ENCODE results near the gene LRFN2.

- TF ChIP-seq REST (IDR thresholded peaks at IDR 0.05; ENCODE audit: unreplicated experiment) (no peak), JUNB (IDR thresholded peaks at IDR 0.05; ENCODE audit: unreplicated experiment) (no peak), POLR2AphosphoS5 (IDR thresholded peaks at IDR 0.05; ENCODE audit: low read depth) (no peak), EZH2 (IDR thresholded peaks at IDR 0.05; ENCODE audit: low read depth, unreplicated experiment) (no peak), EZH2phosphoT487 (IDR thresholded peaks at IDR 0.05; ENCODE audit: unreplicated experiment) (no peak), CREB1 (CRISPR knock-in tag; IDR thresholded peaks at IDR 0.05; ENCODE audit: low read depth) (no peak), ZNF331 (CRISPR knock-in tag; IDR thresholded peaks at IDR 0.05; ENCODE audit: low read depth) (no peak)
- TF ChIP-seq, protein P1, sequence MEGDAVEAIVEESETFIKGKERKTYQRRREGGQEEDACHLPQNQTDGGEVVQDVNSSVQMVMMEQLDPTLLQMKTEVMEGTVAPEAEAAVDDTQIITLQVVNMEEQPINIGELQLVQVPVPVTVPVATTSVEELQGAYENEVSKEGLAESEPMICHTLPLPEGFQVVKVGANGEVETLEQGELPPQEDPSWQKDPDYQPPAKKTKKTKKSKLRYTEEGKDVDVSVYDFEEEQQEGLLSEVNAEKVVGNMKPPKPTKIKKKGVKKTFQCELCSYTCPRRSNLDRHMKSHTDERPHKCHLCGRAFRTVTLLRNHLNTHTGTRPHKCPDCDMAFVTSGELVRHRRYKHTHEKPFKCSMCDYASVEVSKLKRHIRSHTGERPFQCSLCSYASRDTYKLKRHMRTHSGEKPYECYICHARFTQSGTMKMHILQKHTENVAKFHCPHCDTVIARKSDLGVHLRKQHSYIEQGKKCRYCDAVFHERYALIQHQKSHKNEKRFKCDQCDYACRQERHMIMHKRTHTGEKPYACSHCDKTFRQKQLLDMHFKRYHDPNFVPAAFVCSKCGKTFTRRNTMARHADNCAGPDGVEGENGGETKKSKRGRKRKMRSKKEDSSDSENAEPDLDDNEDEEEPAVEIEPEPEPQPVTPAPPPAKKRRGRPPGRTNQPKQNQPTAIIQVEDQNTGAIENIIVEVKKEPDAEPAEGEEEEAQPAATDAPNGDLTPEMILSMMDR (conservative IDR thresholded peaks at IDR 0.05; ENCODE audit: low read depth in 2 of 2), result no peak
- TF ChIP-seq, protein P2, sequence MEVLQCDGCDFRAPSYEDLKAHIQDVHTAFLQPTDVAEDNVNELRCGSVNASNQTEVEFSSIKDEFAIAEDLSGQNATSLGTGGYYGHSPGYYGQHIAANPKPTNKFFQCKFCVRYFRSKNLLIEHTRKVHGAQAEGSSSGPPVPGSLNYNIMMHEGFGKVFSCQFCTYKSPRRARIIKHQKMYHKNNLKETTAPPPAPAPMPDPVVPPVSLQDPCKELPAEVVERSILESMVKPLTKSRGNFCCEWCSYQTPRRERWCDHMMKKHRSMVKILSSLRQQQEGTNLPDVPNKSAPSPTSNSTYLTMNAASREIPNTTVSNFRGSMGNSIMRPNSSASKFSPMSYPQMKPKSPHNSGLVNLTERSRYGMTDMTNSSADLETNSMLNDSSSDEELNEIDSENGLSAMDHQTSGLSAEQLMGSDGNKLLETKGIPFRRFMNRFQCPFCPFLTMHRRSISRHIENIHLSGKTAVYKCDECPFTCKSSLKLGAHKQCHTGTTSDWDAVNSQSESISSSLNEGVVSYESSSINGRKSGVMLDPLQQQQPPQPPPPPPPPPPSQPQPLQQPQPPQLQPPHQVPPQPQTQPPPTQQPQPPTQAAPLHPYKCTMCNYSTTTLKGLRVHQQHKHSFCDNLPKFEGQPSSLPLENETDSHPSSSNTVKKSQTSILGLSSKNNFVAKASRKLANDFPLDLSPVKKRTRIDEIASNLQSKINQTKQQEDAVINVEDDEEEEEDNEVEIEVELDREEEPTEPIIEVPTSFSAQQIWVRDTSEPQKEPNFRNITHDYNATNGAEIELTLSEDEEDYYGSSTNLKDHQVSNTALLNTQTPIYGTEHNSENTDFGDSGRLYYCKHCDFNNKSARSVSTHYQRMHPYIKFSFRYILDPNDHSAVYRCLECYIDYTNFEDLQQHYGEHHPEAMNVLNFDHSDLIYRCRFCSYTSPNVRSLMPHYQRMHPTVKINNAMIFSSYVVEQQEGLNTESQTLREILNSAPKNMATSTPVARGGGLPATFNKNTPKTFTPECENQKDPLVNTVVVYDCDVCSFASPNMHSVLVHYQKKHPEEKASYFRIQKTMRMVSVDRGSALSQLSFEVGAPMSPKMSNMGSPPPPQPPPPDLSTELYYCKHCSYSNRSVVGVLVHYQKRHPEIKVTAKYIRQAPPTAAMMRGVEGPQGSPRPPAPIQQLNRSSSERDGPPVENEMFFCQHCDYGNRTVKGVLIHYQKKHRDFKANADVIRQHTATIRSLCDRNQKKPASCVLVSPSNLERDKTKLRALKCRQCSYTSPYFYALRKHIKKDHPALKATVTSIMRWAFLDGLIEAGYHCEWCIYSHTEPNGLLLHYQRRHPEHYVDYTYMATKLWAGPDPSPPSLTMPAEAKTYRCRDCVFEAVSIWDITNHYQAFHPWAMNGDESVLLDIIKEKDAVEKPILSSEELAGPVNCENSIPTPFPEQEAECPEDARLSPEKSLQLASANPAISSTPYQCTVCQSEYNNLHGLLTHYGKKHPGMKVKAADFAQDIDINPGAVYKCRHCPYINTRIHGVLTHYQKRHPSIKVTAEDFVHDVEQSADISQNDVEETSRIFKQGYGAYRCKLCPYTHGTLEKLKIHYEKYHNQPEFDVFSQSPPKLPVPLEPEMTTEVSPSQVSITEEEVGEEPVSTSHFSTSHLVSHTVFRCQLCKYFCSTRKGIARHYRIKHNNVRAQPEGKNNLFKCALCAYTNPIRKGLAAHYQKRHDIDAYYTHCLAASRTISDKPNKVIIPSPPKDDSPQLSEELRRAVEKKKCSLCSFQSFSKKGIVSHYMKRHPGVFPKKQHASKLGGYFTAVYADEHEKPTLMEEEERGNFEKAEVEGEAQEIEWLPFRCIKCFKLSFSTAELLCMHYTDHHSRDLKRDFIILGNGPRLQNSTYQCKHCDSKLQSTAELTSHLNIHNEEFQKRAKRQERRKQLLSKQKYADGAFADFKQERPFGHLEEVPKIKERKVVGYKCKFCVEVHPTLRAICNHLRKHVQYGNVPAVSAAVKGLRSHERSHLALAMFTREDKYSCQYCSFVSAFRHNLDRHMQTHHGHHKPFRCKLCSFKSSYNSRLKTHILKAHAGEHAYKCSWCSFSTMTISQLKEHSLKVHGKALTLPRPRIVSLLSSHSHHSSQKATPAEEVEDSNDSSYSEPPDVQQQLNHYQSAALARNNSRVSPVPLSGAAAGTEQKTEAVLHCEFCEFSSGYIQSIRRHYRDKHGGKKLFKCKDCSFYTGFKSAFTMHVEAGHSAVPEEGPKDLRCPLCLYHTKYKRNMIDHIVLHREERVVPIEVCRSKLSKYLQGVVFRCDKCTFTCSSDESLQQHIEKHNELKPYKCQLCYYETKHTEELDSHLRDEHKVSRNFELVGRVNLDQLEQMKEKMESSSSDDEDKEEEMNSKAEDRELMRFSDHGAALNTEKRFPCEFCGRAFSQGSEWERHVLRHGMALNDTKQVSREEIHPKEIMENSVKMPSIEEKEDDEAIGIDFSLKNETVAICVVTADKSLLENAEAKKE (CRISPR knock-in tag; IDR thresholded peaks at IDR 0.05), result no peak
- TF ChIP-seq, protein P3, sequence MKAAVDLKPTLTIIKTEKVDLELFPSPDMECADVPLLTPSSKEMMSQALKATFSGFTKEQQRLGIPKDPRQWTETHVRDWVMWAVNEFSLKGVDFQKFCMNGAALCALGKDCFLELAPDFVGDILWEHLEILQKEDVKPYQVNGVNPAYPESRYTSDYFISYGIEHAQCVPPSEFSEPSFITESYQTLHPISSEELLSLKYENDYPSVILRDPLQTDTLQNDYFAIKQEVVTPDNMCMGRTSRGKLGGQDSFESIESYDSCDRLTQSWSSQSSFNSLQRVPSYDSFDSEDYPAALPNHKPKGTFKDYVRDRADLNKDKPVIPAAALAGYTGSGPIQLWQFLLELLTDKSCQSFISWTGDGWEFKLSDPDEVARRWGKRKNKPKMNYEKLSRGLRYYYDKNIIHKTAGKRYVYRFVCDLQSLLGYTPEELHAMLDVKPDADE (IDR thresholded peaks at IDR 0.05), result no peak
These were observed 17.8 kb downstream of the LRFN2 start for GRCh38 chr6:40569162-40569910.

Measured in GM23338 (cell line).